GM18951 (cell line): ENCODE measurements around the gene ZNF519.
"Not testable (repeated sequence)": the region's sequence is repeated elsewhere in the genome, so short reads cannot be mapped to it uniquely, and the experiment has no call there.

Experiments used
- POLR2A ChIP-seq: IDR thresholded peaks from 4 replicates; pipeline ENCODE4 v1.6.1; 2011; ENCODE audit warnings: mild to moderate bottlenecking; ENCODE audit not compliant: insufficient read length, insufficient read depth; ENCODE audit errors: extremely low read depth
- in situ Hi-C: fragments of 300-500 bp; cut with MboI; formaldehyde crosslinking; loops from one replicate; pipeline ENCODE4 v1.12.0; 2022; ENCODE audit warnings: low sequenced_read_pairs, mixed read lengths, inconsistent platforms; ENCODE audit not compliant: unreplicated experiment

Gene ZNF519

GRCh38 chr18:14149121-14149850 is 17.1 kb upstream of the ZNF519 start:
- in situ Hi-C loops: not testable (repeated sequence)

GRCh38 chr18:14147935-14148865 is 16.0 kb upstream of the ZNF519 start:
- in situ Hi-C loops: not testable (repeated sequence)

- in situ Hi-C loops: not testable (repeated sequence)
Measured at GRCh38 chr18:14146771-14147170, 14.5 kb upstream of the ZNF519 start.

- in situ Hi-C loops: not testable (repeated sequence)
Measured at GRCh38 chr18:14145581-14146338, 13.5 kb upstream of the ZNF519 start.

- in situ Hi-C loops: not testable (repeated sequence)
Measured at GRCh38 chr18:14145021-14145420, 12.8 kb upstream of the ZNF519 start.

GRCh38 chr18:14144628-14144895 is 12.3 kb upstream of the ZNF519 start:
- TF ChIP-seq POLR2A: no peak
- in situ Hi-C loops: no loop called here

- in situ Hi-C loops: not testable (repeated sequence)
Measured at GRCh38 chr18:14143871-14144627, 11.8 kb upstream of the ZNF519 start.

- in situ Hi-C loops: not testable (repeated sequence)
Measured at GRCh38 chr18:14143396-14143795, 11.2 kb upstream of the ZNF519 start.

- in situ Hi-C loops: not testable (repeated sequence)
Measured at GRCh38 chr18:14142177-14142576, 9.9 kb upstream of the ZNF519 start.

GRCh38 chr18:14139583-14139982 is 7.3 kb upstream of the ZNF519 start:
- in situ Hi-C loops: not testable (repeated sequence)

- in situ Hi-C loops: not testable (repeated sequence)
Measured at GRCh38 chr18:14137971-14138370, 5.7 kb upstream of the ZNF519 start.

- in situ Hi-C loops: not testable (repeated sequence)
Measured at GRCh38 chr18:14131696-14132270, 452 bp downstream of the ZNF519 start.

GRCh38 chr18:14130804-14131203 is 1.4 kb downstream of the ZNF519 start:
- in situ Hi-C loops: not testable (repeated sequence)

- in situ Hi-C loops: no loop called here
- TF ChIP-seq POLR2A: no peak
Measured at GRCh38 chr18:14124689-14125088, 7.5 kb downstream of the ZNF519 start.
